Parathyroid adenoma (tissue), 2 donors: ENCODE measurements around the gene SUCO.
"Not testable (repeated sequence)": the region's sequence is repeated elsewhere in the genome, so short reads cannot be mapped to it uniquely, and the experiment has no call there.

Source experiments
- H2AFZ ChIP-seq: fragments of 300-600 bp; sonication (generic); one replicate; pipeline ENCODE4 v1.7.0; 2017; ENCODE audit warnings: antibody characterized with exemption, mild to moderate bottlenecking
- H3K27ac ChIP-seq: fragments of 300-600 bp; sonication (generic); one replicate; pipeline ENCODE4 v1.7.0; 2017
- H3K27me3 ChIP-seq: fragments of 300-600 bp; sonication (generic); one replicate; pipeline ENCODE4 v1.7.0; 2017; ENCODE audit warnings: low read length; ENCODE audit not compliant: control insufficient read depth, insufficient read depth
- H3K36me3 ChIP-seq: fragments of 300-600 bp; sonication (generic); one replicate; pipeline ENCODE4 v1.7.0; 2017; ENCODE audit warnings: low read length; ENCODE audit not compliant: control insufficient read depth, insufficient read depth
- H3K4me1 ChIP-seq: fragments of 300-600 bp; sonication (generic); one replicate; pipeline ENCODE4 v1.7.0; 2017; ENCODE audit warnings: control low read depth
- H3K4me2 ChIP-seq: fragments of 300-600 bp; sonication (generic); one replicate; pipeline ENCODE4 v1.7.0; 2017; ENCODE audit warnings: low read length
- H3K4me3 ChIP-seq: fragments of 300-600 bp; sonication (generic); one replicate; pipeline ENCODE4 v1.7.0; 2017; ENCODE audit warnings: low read depth, low read length
- H3K79me2 ChIP-seq: fragments of 300-600 bp; sonication (generic); one replicate; pipeline ENCODE4 v1.7.0; 2017; ENCODE audit warnings: control low read depth
- H3K9ac ChIP-seq: fragments of 300-600 bp; sonication (generic); one replicate; pipeline ENCODE4 v1.7.0; 2017; ENCODE audit warnings: mild to moderate bottlenecking
- H3K9me3 ChIP-seq: fragments of 300-600 bp; sonication (generic); one replicate; pipeline ENCODE4 v1.7.0; 2017; ENCODE audit warnings: low read length; ENCODE audit not compliant: control insufficient read depth
- CTCF ChIP-seq: fragments of 300-600 bp; sonication (generic); IDR thresholded peaks from one replicate; pipeline ENCODE4 v1.7.0; 2017; ENCODE audit warnings: antibody characterized with exemption, mild to moderate bottlenecking
- donor health status: primary hyperparathyroidism.

SUCO gene

GRCh38 chr1:172616636-172617035 lies 83.7 kb downstream of the SUCO start:
- Histone ChIP-seq H3K36me3 (no peaks in the 10 kb centered on the region), H3K9me3 (no peaks in the 10 kb centered on the region), H3K4me3 (no peak overlapping the region), H2AFZ (no peak overlapping the region), H3K4me1 (no peaks in the 10 kb centered on the region), H3K4me2 (no peak overlapping the region), H3K9ac (no peak overlapping the region), H3K79me2 (no peaks in the 10 kb centered on the region), H3K27ac (no peak overlapping the region), H3K27me3 (no peaks in the 10 kb centered on the region)
- no peak for TF ChIP-seq CTCF

GRCh38 chr1:172620603-172621002 lies 87.7 kb downstream of the SUCO start:
- not testable (repeated sequence) for H3K9me3 ChIP-seq, H3K4me3 ChIP-seq, H3K36me3 ChIP-seq, H3K9ac ChIP-seq, H3K4me2 ChIP-seq, H3K27ac ChIP-seq, H2AFZ ChIP-seq, H3K27me3 ChIP-seq, H3K79me2 ChIP-seq, H3K4me1 ChIP-seq

- H3K9me3 ChIP-seq, result no peaks in the 10 kb centered on the region
- H3K27me3 ChIP-seq, result no peaks in the 10 kb centered on the region
- no peak overlapping the region for H2AFZ ChIP-seq
These were observed 89.6 kb downstream of the SUCO start for GRCh38 chr1:172622541-172622940.

GRCh38 chr1:172623748-172624147 lies 90.8 kb downstream of the SUCO start:
- Histone ChIP-seq H3K9ac (no peak overlapping the region), H3K36me3 (no peaks in the 10 kb centered on the region), H3K9me3 (no peaks in the 10 kb centered on the region), H2AFZ (no peak overlapping the region), H3K27ac (no peak overlapping the region), H3K4me1 (no peaks in the 10 kb centered on the region), H3K27me3 (no peaks in the 10 kb centered on the region), H3K4me2 (no peak overlapping the region), H3K4me3 (no peak overlapping the region), H3K79me2 (no peaks in the 10 kb centered on the region)
- no peak for TF ChIP-seq CTCF

More at GRCh38 chr1:172622541-172622940, 89.6 kb downstream of the SUCO start:
- H3K4me1 ChIP-seq, result no peaks in the 10 kb centered on the region
- H3K4me2 ChIP-seq, result no peak overlapping the region
- no peak for TF ChIP-seq CTCF
- H3K27ac ChIP-seq, result no peak overlapping the region
- H3K4me3 ChIP-seq, result no peak overlapping the region
- H3K9ac ChIP-seq, result no peak overlapping the region
- no peaks in the 10 kb centered on the region for H3K36me3 ChIP-seq
- H3K79me2 ChIP-seq, result no peaks in the 10 kb centered on the region

GRCh38 chr1:172626845-172627244 lies 93.9 kb downstream of the SUCO start:
- Histone ChIP-seq H3K9ac (no peak overlapping the region), H3K4me3 (no peak overlapping the region), H3K9me3 (no peaks in the 10 kb centered on the region), H3K27ac (no peak overlapping the region), H2AFZ (no peak overlapping the region), H3K79me2 (no peaks in the 10 kb centered on the region), H3K4me2 (no peak overlapping the region), H3K4me1 (no peaks in the 10 kb centered on the region), H3K27me3 (no peaks in the 10 kb centered on the region), H3K36me3 (no peaks in the 10 kb centered on the region)
- no peak for TF ChIP-seq CTCF
